Thyroid gland (tissue), 4 donors: ENCODE measurements around the gene RUNX2. TPM values are rescaled to one million over a fixed set of nuclear protein-coding genes. Genes with fewer than 3 reads are reported as not detected.
A peak's percentile ranks its signal among the peaks of the same experiment; 100 is the strongest.

Experiments used
- DNase-seq, 2 donors: peaks; one replicate each; pipeline ENCODE4 v3.0.0-alpha.2; 2019
- H3K27ac ChIP-seq, 3 donors: fragments of 200-600 bp; sonication (generic); 1 replicate in 2 of 3; 2 replicates in 1 of 3; pipeline ENCODE4 v1.5.1; 2016 to 2019; ENCODE audit warnings: mild to moderate bottlenecking in 1 of 3, moderate library complexity in 1 of 3
- H3K27me3 ChIP-seq: fragments of 200-600 bp; sonication (generic); one replicate; pipeline ENCODE4 v1.5.1; 2019
- H3K36me3 ChIP-seq, 2 donors: fragments of 200-600 bp; sonication (generic); one replicate each; pipeline ENCODE4 v1.5.1; 2016 to 2019
- H3K4me1 ChIP-seq, 2 donors: fragments of 200-600 bp; sonication (generic); one replicate each; pipeline ENCODE4 v1.5.1; 2017 to 2019
- H3K4me3 ChIP-seq, 3 donors: fragments of 200-600 bp; sonication (generic); replicated peaks in 1 of 3; 1 replicate in 2 of 3; 2 replicates in 1 of 3; pipeline ENCODE4 v1.5.1; 2016; ENCODE audit warnings: mild to moderate bottlenecking in 1 of 3
- H3K9me3 ChIP-seq: fragments of 200-600 bp; sonication (generic); one replicate; pipeline ENCODE4 v1.5.1; 2017
- CTCF ChIP-seq, 6 experiments: fragments of 200-600 bp in 3 of 6; fragments of 450-650 bp in 3 of 6; sonication (generic) in 3 of 6; IDR thresholded peaks; one replicate each; pipeline ENCODE4 v1.5.1; 2016 to 2019; ENCODE audit warnings: antibody characterized with exemption in 6 of 6, mild to moderate bottlenecking in 2 of 6, inconsistent platforms in 1 of 6, moderate library complexity in 1 of 6
- POLR2A ChIP-seq, 2 donors: fragments of 450-650 bp; IDR thresholded peaks; one replicate each; pipeline ENCODE4 v1.6.1; 2017; ENCODE audit warnings: antibody characterized with exemption in 2 of 2, mild to moderate bottlenecking in 2 of 2, moderate library complexity in 1 of 2
- WGBS, 2 donors: methylation state at CpG; one replicate each; pipeline ENCODE4 v1.1.5; 2017; 5-methylcytosine and 5-hydroxymethylcytosine counted together
- intact Hi-C: fragments of 100-400 bp; cut with DNase I; formaldehyde crosslinking; loops from one replicate; pipeline ENCODE4 v1.15.1; 2023
- total RNA-seq, 4 donors: library from RNA; depleted of rRNA; stranded (reverse); fragments of >200 nt; gene quantifications; one replicate each; pipeline ENCODE4 v1.2.3, GENCODE V29; 2016

Gene RUNX2
- total RNA-seq, 4 donors from 2014 or later: 1.6 to 4.2 (median 2.7) TPM

GRCh38 chr6:45645302-45645701 is 317.2 kb downstream of the RUNX2 start:
- Histone ChIP-seq H3K27me3 (no peaks in the 10 kb centered on the region), H3K4me3 (no peak overlapping the region), H3K4me1 (peaks cover 0 to 4% of the 10 kb centered on the region in 2 donors), H3K27ac (no peak overlapping the region), H3K36me3 (no peaks in the 10 kb centered on the region), H3K9me3 (no peaks in the 10 kb centered on the region)
- DNase-seq: no peak
- 90% methylated on average over 3 of the region's 3 CpGs for WGBS, 2 donors
- TF ChIP-seq CTCF (IDR thresholded peaks at IDR 0.05) (no peak), POLR2A (IDR thresholded peaks at IDR 0.05) (no peak)
- intact Hi-C loops: no loop called here

DNA sequence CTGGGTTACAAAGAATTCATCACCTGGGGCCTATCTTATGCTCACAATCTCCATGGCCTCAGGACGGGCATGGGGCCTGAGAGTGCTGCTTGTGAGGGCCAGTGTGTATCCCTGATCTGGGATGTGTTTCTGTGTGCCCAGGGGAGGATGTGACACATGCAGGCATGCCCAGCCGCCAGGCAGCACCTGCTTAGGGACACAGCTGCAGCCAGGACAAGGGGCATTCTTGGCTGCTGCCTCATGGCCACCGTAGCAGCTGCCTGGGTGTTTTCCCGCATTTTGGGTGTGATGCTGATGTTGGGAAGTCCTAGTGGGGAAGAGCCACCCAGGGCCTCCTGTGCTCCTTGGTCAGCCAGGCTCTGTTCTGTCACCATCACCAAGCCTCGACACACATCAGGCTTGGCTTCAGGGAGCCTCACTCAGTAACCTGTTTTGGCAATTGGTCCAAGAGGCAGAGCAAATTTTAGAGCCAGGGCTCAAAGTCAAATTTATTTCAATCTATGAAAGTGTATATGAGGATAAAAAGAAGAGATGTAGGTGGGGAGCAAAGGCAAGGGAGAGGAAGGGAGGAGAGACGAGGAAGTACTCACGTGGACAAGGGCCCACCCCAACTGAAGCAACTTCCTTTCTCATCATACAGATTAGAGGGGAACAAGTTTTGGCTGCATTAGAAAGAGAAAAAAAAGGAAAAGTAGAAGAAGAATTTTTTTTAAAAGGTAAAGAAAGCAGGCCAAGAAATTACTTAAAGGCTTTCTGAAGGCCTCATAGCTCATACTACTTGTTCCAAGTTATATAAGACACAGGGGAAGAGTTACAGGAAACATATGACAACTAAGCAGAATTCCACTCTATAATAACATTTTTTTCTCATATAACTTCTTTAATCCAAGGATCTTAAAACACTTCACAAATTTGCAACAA is 319.5 kb downstream of the RUNX2 start:
- intact Hi-C loops: no loop called here
- Histone ChIP-seq H3K4me1 (peaks cover 0 to 14% of the 10 kb centered on the region in 2 donors), H3K27me3 (no peaks in the 10 kb centered on the region)

GRCh38 chr6:45648262-45648620 is 320.1 kb downstream of the RUNX2 start:
- intact Hi-C loops: no loop called here
- WGBS, 2 donors: 91 to 92% methylated on average over 5 of the region's 5 CpGs
- TF ChIP-seq CTCF (IDR thresholded peaks at IDR 0.05) (no peak), POLR2A (IDR thresholded peaks at IDR 0.05) (no peak)

More for the DNA sequence above, 319.5 kb downstream of the RUNX2 start:
- H3K36me3 ChIP-seq: no peaks in the 10 kb centered on the region
- no peak overlapping the region for H3K4me3 ChIP-seq
- H3K27ac ChIP-seq: no peak overlapping the region
- WGBS, 2 donors: 85 to 88% methylated on average over 5 to 7 of the region's 7 CpGs
- TF ChIP-seq POLR2A (IDR thresholded peaks at IDR 0.05) (no peak), CTCF (IDR thresholded peaks at IDR 0.05) (no peak)
- no peaks in the 10 kb centered on the region for H3K9me3 ChIP-seq
- DNase-seq: no peak

DNA sequence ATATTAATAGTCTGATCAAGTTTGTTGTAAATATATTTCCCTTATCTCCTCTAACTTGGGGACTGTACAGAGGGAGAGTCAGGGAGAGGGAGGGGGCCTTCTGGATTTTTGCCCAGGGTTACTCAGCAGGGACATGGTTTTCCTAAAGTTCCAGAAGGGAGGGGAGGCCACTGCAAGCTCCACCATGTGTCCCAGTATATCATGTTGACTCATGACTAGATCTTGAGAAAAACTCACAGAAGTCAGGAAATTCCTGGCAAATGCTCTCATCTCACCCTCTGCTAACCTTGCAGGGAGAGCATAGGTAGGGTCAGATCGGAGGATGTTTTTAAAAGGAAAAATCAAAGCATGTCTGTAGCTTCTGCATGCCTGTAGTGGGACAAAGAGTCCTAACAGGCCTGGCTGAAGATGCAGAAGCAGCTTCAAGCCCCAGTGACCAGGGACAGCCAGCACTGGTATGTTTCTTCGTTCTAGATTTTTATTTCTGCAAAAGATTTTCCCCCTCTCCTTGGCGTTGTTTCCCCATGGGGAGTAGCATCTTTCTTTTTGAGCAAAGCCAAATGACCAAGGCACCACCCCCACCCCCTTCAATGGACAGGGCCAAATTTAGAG is 322.5 kb downstream of the RUNX2 start:
- no peaks in the 10 kb centered on the region for H3K27me3 ChIP-seq
- no peak overlapping the region for H3K4me3 ChIP-seq
- peak overlapping the region in 1 of 3 donors; percentile 27 for H3K27ac ChIP-seq
- peaks cover 0 to 14% of the 10 kb centered on the region in 2 donors for H3K4me1 ChIP-seq
- DNase-seq: peak; percentile 50 to 54
- 27 to 34% methylated on average over 3 of the region's 3 CpGs for WGBS, 2 donors
- intact Hi-C loops: no loop called here
- no peaks in the 10 kb centered on the region for H3K9me3 ChIP-seq
- no peaks in the 10 kb centered on the region for H3K36me3 ChIP-seq
- no peak for TF ChIP-seq CTCF (IDR thresholded peaks at IDR 0.05)
- no peak for TF ChIP-seq POLR2A (IDR thresholded peaks at IDR 0.05)

More at GRCh38 chr6:45648262-45648620, 320.1 kb downstream of the RUNX2 start:
- Histone ChIP-seq H3K4me3 (no peak overlapping the region), H3K4me1 (peaks cover 0 to 14% of the 10 kb centered on the region in 2 donors), H3K9me3 (no peaks in the 10 kb centered on the region), H3K36me3 (no peaks in the 10 kb centered on the region), H3K27ac (no peak overlapping the region), H3K27me3 (no peaks in the 10 kb centered on the region)
- DNase-seq: no peak

- Histone ChIP-seq H3K4me3 (no peak overlapping the region), H3K27me3 (no peaks in the 10 kb centered on the region), H3K9me3 (no peaks in the 10 kb centered on the region), H3K27ac (peak overlapping the region in 1 of 3 donors; percentile 27), H3K36me3 (no peaks in the 10 kb centered on the region), H3K4me1 (peaks cover 0 to 14% of the 10 kb centered on the region in 2 donors)
- DNase-seq: no peak
- intact Hi-C loops: no loop called here
- TF ChIP-seq POLR2A (IDR thresholded peaks at IDR 0.05) (no peak), CTCF (IDR thresholded peaks at IDR 0.05) (no peak)
- WGBS, 2 donors: 93 to 100% methylated on average over 2 to 3 of the region's 3 CpGs
Measured at GRCh38 chr6:45651301-45651700, 323.2 kb downstream of the RUNX2 start.
